GM13976 (cell line): Measurements from ENCODE around the gene DSTN.

Experiments used
- DNase-seq: peaks from one replicate; pipeline ENCODE4 v3.0.0; 2012; ENCODE audit warnings: low spot score
- in situ Hi-C: fragments of 300-500 bp; cut with MboI; formaldehyde crosslinking; loops from one replicate; pipeline ENCODE4 v1.12.0; 2022; ENCODE audit warnings: low sequenced_read_pairs, mixed read lengths, inconsistent platforms; ENCODE audit not compliant: unreplicated experiment
- TF ChIP-seq, protein P1 (sequence below): IDR thresholded peaks from 2 replicates; pipeline ENCODE4 v1.5.1; 2012; ENCODE audit warnings: borderline replicate concordance, mild to moderate bottlenecking; ENCODE audit not compliant: insufficient read depth; ENCODE audit errors: extremely low read depth, missing control alignments, control extremely low read depth

The DSTN gene

DNA sequence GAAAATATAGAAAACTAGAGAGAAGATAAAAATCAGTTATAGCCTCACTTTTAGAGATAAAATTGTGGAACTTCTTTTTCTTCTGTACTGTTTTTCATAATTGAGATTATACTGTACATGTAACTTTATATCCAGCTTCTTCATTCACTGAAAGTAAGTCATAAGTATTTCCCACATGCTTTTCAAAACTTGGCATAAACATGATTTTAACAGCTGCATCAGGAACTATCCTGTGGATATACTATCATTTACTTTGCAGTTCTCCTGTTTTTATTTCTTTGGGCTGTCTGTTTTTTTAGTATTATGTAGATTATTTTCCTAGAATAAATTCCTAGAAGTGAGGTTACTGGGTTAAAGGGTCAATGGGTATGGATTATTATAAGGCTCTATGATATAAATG, 14.8 kb downstream of the DSTN start:
- in situ Hi-C loops = no loop called here
- TF ChIP-seq, protein P1, sequence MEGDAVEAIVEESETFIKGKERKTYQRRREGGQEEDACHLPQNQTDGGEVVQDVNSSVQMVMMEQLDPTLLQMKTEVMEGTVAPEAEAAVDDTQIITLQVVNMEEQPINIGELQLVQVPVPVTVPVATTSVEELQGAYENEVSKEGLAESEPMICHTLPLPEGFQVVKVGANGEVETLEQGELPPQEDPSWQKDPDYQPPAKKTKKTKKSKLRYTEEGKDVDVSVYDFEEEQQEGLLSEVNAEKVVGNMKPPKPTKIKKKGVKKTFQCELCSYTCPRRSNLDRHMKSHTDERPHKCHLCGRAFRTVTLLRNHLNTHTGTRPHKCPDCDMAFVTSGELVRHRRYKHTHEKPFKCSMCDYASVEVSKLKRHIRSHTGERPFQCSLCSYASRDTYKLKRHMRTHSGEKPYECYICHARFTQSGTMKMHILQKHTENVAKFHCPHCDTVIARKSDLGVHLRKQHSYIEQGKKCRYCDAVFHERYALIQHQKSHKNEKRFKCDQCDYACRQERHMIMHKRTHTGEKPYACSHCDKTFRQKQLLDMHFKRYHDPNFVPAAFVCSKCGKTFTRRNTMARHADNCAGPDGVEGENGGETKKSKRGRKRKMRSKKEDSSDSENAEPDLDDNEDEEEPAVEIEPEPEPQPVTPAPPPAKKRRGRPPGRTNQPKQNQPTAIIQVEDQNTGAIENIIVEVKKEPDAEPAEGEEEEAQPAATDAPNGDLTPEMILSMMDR = no peak
- DNase-seq = no peak

DNA sequence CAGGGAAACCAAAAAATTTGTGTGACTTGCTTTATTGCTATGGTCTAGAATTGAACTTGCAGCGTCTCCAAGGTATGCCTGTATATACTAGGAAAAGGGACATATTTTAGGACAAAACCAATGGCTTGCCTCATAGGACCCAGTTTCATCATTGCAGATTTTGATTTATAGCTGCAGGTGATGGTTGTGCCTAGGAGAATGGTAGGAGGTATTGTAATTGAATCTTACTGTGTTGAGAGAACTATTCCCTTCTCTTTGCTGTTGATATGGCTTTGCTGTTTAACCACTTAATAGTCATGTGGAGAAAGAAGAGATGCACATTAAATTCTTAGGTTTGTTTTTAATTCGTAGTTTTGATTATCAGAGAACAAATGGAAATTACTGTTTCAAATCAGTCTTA, 16.4 kb downstream of the DSTN start:
- in situ Hi-C loops = no loop called here
- TF ChIP-seq, protein P1 = no peak
- no peak for DNase-seq

DNA sequence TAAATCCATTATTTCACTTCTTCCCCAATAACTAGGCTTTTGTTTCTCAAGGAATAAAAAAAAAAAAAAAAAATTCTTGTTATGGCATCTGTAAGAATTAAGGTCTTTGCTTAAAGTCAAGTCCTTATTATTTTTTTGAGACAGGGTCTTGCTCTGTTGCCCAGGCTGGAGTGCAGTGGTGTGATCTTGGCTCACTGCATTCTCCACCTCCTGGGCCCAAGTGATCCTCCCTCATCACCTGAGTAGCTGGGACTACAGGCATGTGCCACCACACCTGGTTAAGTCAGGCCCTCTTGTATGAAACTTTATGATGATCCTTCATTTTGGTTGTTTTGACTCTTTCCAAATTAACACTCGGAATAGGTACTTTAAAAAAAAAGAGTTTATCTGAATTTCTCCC, 17.3 kb downstream of the DSTN start:
- no peak for DNase-seq
- TF ChIP-seq, protein P1 = no peak
- in situ Hi-C loops = no loop called here

DNA sequence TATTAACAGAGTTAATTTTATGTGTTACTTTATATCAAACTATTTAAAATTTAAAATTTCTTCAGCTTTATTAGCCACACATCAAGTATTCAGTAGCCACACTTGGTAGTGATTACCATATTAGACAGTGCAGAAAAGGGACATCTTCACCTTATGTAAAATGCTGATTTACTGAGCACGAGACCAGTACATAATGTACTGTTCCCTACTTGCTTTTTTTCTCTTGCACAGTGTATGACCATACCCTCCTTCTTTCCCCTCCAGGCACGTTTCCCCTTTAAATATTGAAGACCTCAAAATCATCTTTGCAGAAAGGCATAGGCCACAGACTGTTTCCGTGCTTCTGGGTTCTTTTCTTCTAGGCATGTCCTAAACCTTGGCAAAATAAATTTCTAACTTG, 17.9 kb downstream of the DSTN start:
- in situ Hi-C loops = no loop called here
- DNase-seq = no peak
- TF ChIP-seq, protein P1 = no peak

DNA sequence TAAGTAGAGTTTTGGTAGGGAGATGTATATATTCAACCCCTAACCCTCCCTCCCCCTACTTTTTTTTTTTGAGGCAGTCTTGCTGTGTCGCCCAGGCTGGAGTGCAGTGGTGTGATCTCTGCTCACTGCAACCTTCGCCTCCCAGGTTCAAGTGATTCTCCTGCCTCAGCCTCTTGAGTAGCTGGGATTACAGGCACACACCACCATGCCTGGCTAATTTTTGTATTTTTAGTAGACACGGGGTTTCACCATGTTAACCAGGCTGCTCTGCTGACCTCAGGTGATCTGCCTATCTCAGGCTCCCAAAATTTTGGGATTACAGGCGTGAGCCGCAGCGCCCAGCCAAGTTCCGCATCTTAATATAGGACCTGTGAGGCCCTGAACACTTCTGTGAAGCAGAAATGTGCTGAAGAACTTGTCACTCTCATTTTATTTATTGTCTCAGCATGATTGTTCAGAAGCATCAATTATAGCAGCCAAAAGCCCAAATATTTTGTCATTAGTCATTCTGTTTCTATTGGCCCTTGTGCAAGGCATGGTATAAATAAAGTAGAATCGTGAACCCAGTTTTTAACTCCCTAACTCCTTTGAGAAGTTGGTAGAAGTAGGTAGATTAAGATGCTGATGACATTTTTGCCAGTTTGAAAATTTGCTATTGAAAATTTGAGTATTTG, 19.4 kb downstream of the DSTN start:
- TF ChIP-seq, protein P1 = no peak
- no peak for DNase-seq
- in situ Hi-C loops = no loop called here

DNA sequence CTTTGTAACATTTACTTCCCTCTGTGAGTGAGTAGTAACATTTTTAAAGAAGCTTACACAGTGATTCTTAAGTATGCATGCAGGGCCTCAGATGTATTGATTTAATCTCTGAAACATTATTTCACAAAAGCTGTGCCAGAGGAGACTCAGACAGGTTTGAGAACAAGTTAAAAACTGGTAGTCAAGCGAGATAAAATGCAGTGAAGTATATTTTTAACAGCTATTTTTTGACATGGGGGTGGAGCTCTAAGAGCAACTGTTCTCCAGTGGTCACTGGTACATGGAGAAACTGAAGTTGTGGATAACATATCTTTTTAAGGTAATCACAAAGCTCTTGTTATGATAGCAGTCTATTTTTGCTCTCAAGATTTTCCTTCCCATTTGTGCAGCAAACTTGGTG, 20.4 kb downstream of the DSTN start:
- TF ChIP-seq, protein P1 = no peak
- DNase-seq = no peak
- in situ Hi-C loops = no loop called here
